K562 (cell line): Measurements from ENCODE around the gene MMP23B. TPM values are rescaled to one million over a fixed set of nuclear protein-coding genes. Genes with fewer than 3 reads are reported as not detected.

Experiments
- CREB5 ChIP-seq: fragments of 250-450 bp; sonication (Bioruptor Pico); IDR thresholded peaks from 2 replicates; pipeline ENCODE4 v1.5.0; 2020; ENCODE audit warnings: mild to moderate bottlenecking
- CXXC5 ChIP-seq: fragments of 250-450 bp; sonication (Bioruptor Pico); IDR thresholded peaks from 2 replicates; pipeline ENCODE4 v1.8.0; 2022; ENCODE audit warnings: inconsistent platforms, mild to moderate bottlenecking, moderate library complexity
- HDAC1 ChIP-seq, 2 experiments: fragments of 450-650 bp; IDR thresholded peaks; 2 replicates each; pipeline ENCODE4 v1.6.1; 2016 to 2017; ENCODE audit warnings: inconsistent platforms in 1 of 2, mild to moderate bottlenecking in 1 of 2, moderate library complexity in 1 of 2
- KAT2B ChIP-seq: IDR thresholded peaks from one replicate; pipeline ENCODE4 v1.6.1; 2012; ENCODE audit warnings: low read depth, mild to moderate bottlenecking, control low read depth, inconsistent platforms, low read length, moderate library complexity
- NFE2 ChIP-seq: IDR thresholded peaks from 2 replicates; pipeline ENCODE4 v1.6.1; 2014; ENCODE audit warnings: antibody characterized with exemption, low read depth
- RAD51 ChIP-seq: fragments of 450-650 bp; IDR thresholded peaks from 2 replicates; pipeline ENCODE4 v1.7.1; 2016; ENCODE audit warnings: low read depth, mild to moderate bottlenecking, borderline replicate concordance
- RB1 ChIP-seq: fragments of 450-650 bp; IDR thresholded peaks from 2 replicates; pipeline ENCODE4 v1.6.1; 2017; ENCODE audit warnings: low read depth, mild to moderate bottlenecking
- RNF2 ChIP-seq: sonication (generic); IDR thresholded peaks from 2 replicates; pipeline ENCODE4 v1.6.1; 2016
- SIN3A ChIP-seq, 2 experiments: fragments of 150-350 bp in 1 of 2; IDR thresholded peaks; 2 replicates each; pipeline ENCODE4 v1.6.1; 2011 to 2016; ENCODE audit warnings: borderline replicate concordance in 2 of 2, low read depth in 2 of 2, low read length in 2 of 2, mild to moderate bottlenecking in 2 of 2, moderate library complexity in 2 of 2; ENCODE audit not compliant: control insufficient read depth in 1 of 2
- SMARCE1 ChIP-seq: fragments of 450-650 bp; IDR thresholded peaks from 2 replicates; pipeline ENCODE4 v1.7.1; 2016; ENCODE audit warnings: mild to moderate bottlenecking
- TFAM ChIP-seq: fragments of 250-450 bp; sonication (Bioruptor Pico); conservative IDR thresholded peaks from 2 replicates; pipeline ENCODE4 v1.5.0; 2021; ENCODE audit warnings: mild to moderate bottlenecking, moderate library complexity
- polyA plus RNA-seq, 8 experiments: library from polyadenylated mRNA; depleted of rRNA in 4 of 8; stranded (reverse) in 5 of 8; unstranded in 3 of 8; fragments of >200 nt; fragmentation: Nextera tagmentation in 2 of 8; fragmentation: Illumina TruSeq in 1 of 8; extraction: Ambion mirVana in 2 of 8; extraction: Trizol in 1 of 8; gene quantifications; 2 replicates each; pipeline versions ENCODE4 v1.2.1 to v1.2.3, GENCODE V29; 2011 to 2014; ENCODE audit warnings: inconsistent platforms in 1 of 8, missing spikeins in 1 of 8
- total RNA-seq, 7 experiments: library from RNA; depleted of rRNA in 6 of 7; stranded (reverse); fragments of >200 nt in 6 of 7; fragmentation: Illumina TruSeq in 2 of 7; extraction: Trizol in 2 of 7; gene quantifications; 2 replicates each; pipeline versions ENCODE4 v1.2.1 to v1.2.3, GENCODE V29; 2011 to 2021; ENCODE audit warnings: low replicate concordance in 1 of 7
- TF ChIP-seq, protein P1 (sequence below): fragments of 200-600 bp; sonication (generic); IDR thresholded peaks from one replicate; pipeline ENCODE4 v1.6.1; 2012; ENCODE audit warnings: mild to moderate bottlenecking, low read depth, low read length, inconsistent platforms
- TF ChIP-seq, protein P2 (sequence below): sonication (generic); formaldehyde crosslinking; IDR thresholded peaks from 2 replicates; pipeline ENCODE4 v1.5.0; 2020; ENCODE audit warnings: missing genetic modification reagents

MMP23B gene
- total and polyA plus RNA-seq, 9 of the 15 experiments (the other 6 are each of a cell fraction or from before 2014, with no cell fraction given): 0.28 to 1.2 (median 0.41) TPM; not detected in 5

DNA sequence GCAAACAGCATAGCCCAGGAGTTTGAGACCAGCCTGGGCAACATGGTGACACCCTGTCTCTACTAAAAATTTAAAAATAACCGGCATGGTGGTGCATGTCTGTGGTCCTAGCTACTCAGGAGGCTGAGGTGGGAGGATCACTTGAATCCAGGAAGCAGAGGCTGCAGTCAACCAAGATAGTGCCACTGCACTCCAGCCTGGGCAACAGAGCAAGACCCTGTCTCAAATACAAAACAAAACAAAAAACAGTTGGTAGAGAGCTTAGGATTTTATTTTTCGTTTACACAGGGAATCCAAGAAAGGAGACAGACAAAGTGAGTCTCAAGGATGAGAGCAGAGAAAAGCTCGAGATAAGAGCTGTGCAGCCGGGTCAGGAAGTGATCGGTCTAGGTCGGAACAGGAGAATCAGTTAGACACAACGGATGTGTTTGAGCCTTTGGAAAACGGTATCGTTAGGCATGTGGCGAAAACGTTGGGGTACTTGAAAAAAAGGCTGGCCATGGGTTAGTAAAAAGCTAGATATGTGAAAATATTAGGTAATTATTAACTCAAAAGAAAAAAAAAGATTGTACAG is 18.4 kb upstream of the MMP23B start (continued):
- TF ChIP-seq, protein P1, sequence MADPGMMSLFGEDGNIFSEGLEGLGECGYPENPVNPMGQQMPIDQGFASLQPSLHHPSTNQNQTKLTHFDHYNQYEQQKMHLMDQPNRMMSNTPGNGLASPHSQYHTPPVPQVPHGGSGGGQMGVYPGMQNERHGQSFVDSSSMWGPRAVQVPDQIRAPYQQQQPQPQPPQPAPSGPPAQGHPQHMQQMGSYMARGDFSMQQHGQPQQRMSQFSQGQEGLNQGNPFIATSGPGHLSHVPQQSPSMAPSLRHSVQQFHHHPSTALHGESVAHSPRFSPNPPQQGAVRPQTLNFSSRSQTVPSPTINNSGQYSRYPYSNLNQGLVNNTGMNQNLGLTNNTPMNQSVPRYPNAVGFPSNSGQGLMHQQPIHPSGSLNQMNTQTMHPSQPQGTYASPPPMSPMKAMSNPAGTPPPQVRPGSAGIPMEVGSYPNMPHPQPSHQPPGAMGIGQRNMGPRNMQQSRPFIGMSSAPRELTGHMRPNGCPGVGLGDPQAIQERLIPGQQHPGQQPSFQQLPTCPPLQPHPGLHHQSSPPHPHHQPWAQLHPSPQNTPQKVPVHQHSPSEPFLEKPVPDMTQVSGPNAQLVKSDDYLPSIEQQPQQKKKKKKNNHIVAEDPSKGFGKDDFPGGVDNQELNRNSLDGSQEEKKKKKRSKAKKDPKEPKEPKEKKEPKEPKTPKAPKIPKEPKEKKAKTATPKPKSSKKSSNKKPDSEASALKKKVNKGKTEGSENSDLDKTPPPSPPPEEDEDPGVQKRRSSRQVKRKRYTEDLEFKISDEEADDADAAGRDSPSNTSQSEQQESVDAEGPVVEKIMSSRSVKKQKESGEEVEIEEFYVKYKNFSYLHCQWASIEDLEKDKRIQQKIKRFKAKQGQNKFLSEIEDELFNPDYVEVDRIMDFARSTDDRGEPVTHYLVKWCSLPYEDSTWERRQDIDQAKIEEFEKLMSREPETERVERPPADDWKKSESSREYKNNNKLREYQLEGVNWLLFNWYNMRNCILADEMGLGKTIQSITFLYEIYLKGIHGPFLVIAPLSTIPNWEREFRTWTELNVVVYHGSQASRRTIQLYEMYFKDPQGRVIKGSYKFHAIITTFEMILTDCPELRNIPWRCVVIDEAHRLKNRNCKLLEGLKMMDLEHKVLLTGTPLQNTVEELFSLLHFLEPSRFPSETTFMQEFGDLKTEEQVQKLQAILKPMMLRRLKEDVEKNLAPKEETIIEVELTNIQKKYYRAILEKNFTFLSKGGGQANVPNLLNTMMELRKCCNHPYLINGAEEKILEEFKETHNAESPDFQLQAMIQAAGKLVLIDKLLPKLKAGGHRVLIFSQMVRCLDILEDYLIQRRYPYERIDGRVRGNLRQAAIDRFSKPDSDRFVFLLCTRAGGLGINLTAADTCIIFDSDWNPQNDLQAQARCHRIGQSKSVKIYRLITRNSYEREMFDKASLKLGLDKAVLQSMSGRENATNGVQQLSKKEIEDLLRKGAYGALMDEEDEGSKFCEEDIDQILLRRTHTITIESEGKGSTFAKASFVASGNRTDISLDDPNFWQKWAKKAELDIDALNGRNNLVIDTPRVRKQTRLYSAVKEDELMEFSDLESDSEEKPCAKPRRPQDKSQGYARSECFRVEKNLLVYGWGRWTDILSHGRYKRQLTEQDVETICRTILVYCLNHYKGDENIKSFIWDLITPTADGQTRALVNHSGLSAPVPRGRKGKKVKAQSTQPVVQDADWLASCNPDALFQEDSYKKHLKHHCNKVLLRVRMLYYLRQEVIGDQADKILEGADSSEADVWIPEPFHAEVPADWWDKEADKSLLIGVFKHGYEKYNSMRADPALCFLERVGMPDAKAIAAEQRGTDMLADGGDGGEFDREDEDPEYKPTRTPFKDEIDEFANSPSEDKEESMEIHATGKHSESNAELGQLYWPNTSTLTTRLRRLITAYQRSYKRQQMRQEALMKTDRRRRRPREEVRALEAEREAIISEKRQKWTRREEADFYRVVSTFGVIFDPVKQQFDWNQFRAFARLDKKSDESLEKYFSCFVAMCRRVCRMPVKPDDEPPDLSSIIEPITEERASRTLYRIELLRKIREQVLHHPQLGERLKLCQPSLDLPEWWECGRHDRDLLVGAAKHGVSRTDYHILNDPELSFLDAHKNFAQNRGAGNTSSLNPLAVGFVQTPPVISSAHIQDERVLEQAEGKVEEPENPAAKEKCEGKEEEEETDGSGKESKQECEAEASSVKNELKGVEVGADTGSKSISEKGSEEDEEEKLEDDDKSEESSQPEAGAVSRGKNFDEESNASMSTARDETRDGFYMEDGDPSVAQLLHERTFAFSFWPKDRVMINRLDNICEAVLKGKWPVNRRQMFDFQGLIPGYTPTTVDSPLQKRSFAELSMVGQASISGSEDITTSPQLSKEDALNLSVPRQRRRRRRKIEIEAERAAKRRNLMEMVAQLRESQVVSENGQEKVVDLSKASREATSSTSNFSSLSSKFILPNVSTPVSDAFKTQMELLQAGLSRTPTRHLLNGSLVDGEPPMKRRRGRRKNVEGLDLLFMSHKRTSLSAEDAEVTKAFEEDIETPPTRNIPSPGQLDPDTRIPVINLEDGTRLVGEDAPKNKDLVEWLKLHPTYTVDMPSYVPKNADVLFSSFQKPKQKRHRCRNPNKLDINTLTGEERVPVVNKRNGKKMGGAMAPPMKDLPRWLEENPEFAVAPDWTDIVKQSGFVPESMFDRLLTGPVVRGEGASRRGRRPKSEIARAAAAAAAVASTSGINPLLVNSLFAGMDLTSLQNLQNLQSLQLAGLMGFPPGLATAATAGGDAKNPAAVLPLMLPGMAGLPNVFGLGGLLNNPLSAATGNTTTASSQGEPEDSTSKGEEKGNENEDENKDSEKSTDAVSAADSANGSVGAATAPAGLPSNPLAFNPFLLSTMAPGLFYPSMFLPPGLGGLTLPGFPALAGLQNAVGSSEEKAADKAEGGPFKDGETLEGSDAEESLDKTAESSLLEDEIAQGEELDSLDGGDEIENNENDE: no peak
- TF ChIP-seq RB1: no peak
- no peak for TF ChIP-seq RNF2
- no peak for TF ChIP-seq SMARCE1
- no peak for TF ChIP-seq KAT2B
- no peak for TF ChIP-seq RAD51
- no peak for TF ChIP-seq TFAM (CRISPR knock-in tag)
- TF ChIP-seq HDAC1 (IDR thresholded peaks at IDR 0.05): peak in 1 of 2 experiments; percentile 42; a peak in 1 of 4 replicates
- TF ChIP-seq SIN3A (IDR thresholded peaks at IDR 0.05; ENCODE audit: borderline replicate concordance in 2 of 2, control insufficient read depth in 1 of 2, low read depth in 2 of 2, low read length in 2 of 2): no peak
- TF ChIP-seq, protein P2, sequence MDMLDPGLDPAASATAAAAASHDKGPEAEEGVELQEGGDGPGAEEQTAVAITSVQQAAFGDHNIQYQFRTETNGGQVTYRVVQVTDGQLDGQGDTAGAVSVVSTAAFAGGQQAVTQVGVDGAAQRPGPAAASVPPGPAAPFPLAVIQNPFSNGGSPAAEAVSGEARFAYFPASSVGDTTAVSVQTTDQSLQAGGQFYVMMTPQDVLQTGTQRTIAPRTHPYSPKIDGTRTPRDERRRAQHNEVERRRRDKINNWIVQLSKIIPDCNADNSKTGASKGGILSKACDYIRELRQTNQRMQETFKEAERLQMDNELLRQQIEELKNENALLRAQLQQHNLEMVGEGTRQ: no peak
- TF ChIP-seq CXXC5 (CRISPR knock-in tag): no peak
- TF ChIP-seq NFE2: no peak
- TF ChIP-seq CREB5 (CRISPR knock-in tag): no peak
